Activated CD8-positive, alpha-beta memory T cell treated with anti-CD3 and anti-CD28 coated beads for 4 hours (primary cell): ENCODE data around the gene EDC4.
"Not testable (repeated sequence)": the region's sequence is repeated elsewhere in the genome, so short reads cannot be mapped to it uniquely, and the experiment has no call there.

Experiments used
- DNase-seq, 2 donors: peaks; one replicate each; pipeline ENCODE4 v3.0.0-alpha.2; 2020; ENCODE audit warnings: low read depth in 2 of 2

The EDC4 gene

GRCh38 chr16:67907397-67908180 is 34.7 kb downstream of the EDC4 start:
- DNase-seq, result no peak

- DNase-seq, result no peak
Measured at GRCh38 chr16:67909056-67909742, 36.3 kb downstream of the EDC4 start.

GRCh38 chr16:67910158-67910557 is 37.3 kb downstream of the EDC4 start:
- no peak for DNase-seq

GRCh38 chr16:67914758-67915495 is 42.1 kb downstream of the EDC4 start:
- no peak for DNase-seq

GRCh38 chr16:67915496-67915769 is 42.6 kb downstream of the EDC4 start:
- DNase-seq, result not testable (repeated sequence)

GRCh38 chr16:67915831-67916723 is 43.2 kb downstream of the EDC4 start:
- no peak for DNase-seq

GRCh38 chr16:67917140-67917851 is 44.4 kb downstream of the EDC4 start:
- DNase-seq, result no peak

- peak in 1 of 2 donors; percentile 31 for DNase-seq
Measured at GRCh38 chr16:67917852-67918236, 45.0 kb downstream of the EDC4 start.

- no peak for DNase-seq
Measured at GRCh38 chr16:67919622-67920221, 46.9 kb downstream of the EDC4 start.

- no peak for DNase-seq
Measured at GRCh38 chr16:67922221-67922620, 49.4 kb downstream of the EDC4 start.

GRCh38 chr16:67922740-67923139 is 49.9 kb downstream of the EDC4 start:
- no peak for DNase-seq

GRCh38 chr16:67923414-67924116 is 50.7 kb downstream of the EDC4 start:
- DNase-seq, result no peak

GRCh38 chr16:67924140-67924906 is 51.5 kb downstream of the EDC4 start:
- DNase-seq, result no peak

- no peak for DNase-seq
Measured at GRCh38 chr16:67926181-67926750, 53.4 kb downstream of the EDC4 start.

GRCh38 chr16:67927131-67927941 is 54.5 kb downstream of the EDC4 start:
- no peak for DNase-seq

GRCh38 chr16:67928147-67928546 is 55.3 kb downstream of the EDC4 start:
- DNase-seq, result no peak

- DNase-seq, result peak; percentile 40 to 60
Measured at GRCh38 chr16:67928561-67929364, 55.9 kb downstream of the EDC4 start.
